ENCODE measurements around the gene SMIM26. TPM values are rescaled to one million over a fixed set of nuclear protein-coding genes. Genes with fewer than 3 reads are reported as not detected.

Gene SMIM26

Small RNA genes within 50 kb of the gene (small RNA-seq; reads per million reads assigned to genes)
- not detected for gene RN7SL638P (ENCODE audit: insufficient read depth)
- not detected for gene RNU6ATAC34P (ENCODE audit: insufficient read depth)
